SIG-M5 treated with dmso at 0.1 percent for 504 hours (cell line): Measurements from ENCODE around the gene ZFHX3.

Source experiments
- DNase-seq: peaks from one replicate; lab custom pipeline; 2025; ENCODE audit not compliant: unreplicated experiment; lab: John Stamatoyannopoulos, UW

Gene ZFHX3

DNA sequence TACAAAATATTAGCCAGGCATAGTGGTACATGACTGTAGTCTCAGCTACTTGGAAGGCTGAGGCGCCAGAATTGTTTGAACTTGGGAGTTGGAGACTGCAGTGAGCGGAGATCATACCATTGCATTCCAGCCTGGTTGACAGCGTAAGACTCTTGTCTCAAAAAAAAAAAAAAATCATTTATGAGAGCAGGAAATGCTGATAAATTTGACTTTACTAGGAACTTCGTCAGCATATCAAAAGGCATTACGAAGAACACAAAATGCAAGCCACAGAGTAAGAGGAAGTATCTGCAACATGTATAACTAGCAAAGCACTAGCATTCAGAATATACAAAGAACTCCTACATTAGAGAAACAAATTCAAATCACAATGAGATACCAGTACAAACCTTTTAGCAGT, 279.3 kb downstream of the ZFHX3 start:
- DNase-seq, result no peak

DNA sequence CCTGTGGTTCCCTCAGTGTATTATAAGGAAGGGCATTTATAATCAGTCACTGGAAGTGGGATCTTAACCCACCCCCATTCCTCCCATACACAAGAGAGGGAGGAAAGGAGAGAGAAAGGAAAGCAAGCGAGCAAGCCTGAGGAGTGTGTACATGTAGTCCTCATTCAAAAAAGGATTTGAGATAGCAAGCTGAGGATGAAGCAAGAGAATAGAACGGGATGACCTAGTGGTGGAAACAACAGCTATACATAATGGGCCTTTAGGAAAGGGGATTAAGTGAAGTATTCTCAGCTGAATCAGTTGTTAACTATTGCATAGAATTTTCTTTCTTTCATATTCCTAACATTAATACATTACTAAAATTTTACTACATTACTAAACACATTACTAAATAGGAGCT, 281.4 kb downstream of the ZFHX3 start:
- no peak for DNase-seq

DNA sequence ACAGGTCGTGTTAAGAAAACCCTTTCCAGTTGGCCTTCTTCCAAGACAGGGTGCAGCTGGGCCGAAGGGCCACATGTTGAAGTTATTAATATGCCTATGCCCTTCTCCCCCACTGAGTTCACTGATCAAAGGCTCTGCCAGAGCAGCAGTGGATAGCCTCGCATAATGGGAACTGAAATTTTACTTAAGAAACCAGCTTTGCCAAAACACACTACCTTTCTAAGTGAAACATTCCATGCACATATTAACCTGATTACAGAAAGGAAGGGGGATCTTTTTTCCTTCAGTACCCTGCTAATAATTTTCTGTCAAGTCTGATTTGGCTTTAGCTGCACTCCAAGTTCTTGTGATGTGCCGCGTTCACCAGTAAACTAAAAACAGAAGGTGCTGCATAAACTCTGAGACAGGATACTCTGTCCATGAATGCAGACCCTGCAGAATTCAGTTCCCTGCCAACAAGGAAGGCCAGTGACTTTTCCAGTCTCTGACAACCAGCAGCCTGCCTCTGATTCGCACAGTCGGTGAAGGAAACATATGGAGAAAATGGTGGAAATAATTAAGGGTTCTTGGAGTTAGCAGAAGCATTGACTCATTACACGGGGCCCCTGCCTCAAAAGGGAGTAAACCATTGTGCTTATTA, 283.8 kb downstream of the ZFHX3 start:
- DNase-seq, result no peak

DNA sequence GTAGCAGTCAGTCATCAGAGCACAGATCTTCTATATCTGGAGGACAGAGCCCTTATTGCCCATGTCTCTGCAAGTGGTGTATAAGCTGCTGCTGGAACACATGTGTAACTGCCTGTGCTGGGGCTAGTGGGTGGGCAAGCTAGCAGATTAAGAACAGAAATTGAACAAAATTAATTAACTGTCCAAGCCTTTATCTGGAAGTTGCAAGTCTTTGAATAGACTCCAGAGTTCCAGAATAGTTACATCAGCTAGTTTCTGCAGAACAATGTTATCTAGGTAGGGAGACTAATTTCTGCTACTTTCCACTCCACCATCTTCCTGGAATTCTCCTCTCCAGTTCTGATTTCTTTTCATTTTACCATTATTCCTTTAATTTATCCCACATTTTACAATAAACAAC, 287.3 kb downstream of the ZFHX3 start:
- DNase-seq, result no peak

DNA sequence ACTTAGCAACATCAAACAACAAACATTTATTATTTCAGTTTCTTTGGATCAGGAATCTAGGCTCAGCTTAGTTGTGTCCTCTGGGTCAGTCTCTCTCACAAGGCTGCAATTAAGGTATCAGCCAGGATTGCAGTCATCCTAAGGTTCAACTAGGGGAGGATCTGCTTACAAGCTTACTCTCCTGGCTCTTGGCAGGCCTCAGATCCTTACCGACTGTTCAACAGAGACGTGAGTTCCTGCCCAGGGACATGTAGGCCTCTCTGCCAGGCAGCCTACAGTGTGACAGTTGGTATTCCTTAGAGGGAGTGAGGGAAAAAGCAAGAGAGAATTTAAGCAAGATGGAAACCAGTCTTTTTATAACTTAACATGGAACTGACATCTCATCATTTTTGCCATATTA, 294.0 kb downstream of the ZFHX3 start:
- no peak for DNase-seq

DNA sequence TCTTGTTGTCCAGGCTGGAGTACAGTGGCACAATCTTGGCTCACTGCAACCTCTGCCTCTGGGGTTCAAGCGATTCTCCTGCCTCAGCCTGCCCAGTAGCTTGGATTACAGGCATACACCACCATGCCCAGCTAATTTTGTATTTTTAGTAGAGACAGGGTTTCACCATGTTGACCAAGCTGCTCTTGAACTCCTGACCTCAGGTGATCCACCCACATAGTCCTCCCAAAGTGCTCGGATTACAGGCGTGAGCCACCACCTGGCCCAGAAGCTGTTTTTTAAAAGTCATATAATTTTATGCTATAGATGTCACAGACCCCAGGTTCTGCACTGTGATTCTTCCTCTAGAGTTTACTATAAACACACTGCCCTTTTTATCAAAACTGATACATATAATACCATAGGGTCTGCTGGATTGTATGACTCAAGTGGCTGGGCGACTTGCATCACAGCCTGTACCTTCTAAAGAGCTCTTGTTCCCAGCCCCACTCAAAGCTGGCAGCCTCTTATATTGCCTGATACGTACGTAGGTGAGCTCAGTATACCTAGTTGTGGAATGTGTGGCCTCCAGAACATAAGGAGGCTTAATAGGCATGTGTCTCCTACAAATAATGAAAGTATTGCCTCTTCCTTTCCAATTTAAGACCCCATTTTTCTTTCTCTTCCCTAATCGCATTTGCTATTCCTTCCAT, 295.8 kb downstream of the ZFHX3 start:
- no peak for DNase-seq

DNA sequence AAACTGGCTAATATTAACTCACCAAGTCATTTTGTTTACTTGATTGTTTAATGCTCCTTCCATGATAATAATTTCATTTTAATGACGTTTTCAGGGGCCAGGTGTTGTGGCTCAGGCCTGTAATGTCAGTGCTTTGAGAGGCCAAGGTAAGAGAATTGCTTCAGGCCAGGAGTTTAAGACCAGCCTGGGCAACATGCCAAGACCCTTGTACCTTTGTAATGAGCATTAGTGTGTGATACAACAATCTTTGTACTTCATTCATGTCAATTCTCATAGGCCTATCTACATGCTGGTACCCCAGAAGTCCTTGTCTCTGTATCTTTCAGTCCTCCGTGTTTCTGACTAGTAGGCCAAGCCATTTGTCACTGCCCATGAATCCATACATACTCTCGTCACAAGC, 296.9 kb downstream of the ZFHX3 start:
- DNase-seq, result no peak

DNA sequence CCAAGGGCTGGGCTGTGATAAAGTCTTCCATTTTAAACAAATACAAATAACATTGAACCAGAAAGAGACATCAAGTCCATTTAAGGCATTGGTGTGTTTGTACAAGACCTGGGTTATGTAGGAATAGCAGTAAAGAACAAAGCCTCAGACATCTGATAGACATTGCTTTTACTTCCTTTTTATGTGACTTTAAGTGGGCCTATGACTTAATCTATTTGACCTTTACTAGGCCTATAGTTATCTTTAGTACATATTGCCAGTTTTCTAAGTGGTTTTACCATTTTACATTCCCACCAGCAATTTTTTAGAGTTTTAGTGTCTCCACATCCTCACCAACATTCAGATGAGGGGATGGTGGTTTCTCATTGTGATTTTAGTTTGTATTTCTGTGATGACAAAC, 298.8 kb downstream of the ZFHX3 start:
- no peak for DNase-seq

DNA sequence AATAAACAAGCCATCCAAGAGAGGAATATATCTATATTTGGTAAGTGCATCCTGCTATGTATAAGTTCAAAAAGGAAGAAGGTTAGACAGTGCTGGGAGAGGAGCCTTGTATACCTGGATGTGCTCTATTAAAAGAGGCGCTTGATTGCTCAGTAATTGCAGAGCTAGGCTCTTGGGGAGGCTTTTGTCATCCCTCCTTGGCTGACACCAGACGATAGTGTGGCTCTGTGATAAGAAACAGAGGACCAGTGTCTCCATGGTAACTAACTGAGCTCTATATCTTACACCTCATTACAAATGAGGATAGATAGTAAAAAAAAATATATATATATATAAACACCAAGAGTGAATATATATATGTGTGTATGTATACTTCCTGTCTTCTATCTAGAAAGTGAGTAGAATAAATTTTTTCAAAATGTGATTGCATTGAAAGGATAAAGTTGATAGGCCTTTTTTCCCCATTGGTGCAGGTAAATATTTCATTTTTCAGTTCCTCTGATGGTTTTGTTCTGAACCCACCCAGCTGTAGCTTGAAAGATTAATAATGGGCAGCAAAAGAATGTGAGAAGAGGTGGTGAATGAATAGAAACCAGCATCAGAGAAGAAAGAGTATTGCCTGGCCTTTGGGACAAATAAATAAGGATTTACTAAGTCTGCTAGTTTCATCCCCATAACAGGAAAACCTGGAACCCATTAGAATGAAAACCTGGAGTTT, 303.7 kb downstream of the ZFHX3 start:
- DNase-seq, result no peak

DNA sequence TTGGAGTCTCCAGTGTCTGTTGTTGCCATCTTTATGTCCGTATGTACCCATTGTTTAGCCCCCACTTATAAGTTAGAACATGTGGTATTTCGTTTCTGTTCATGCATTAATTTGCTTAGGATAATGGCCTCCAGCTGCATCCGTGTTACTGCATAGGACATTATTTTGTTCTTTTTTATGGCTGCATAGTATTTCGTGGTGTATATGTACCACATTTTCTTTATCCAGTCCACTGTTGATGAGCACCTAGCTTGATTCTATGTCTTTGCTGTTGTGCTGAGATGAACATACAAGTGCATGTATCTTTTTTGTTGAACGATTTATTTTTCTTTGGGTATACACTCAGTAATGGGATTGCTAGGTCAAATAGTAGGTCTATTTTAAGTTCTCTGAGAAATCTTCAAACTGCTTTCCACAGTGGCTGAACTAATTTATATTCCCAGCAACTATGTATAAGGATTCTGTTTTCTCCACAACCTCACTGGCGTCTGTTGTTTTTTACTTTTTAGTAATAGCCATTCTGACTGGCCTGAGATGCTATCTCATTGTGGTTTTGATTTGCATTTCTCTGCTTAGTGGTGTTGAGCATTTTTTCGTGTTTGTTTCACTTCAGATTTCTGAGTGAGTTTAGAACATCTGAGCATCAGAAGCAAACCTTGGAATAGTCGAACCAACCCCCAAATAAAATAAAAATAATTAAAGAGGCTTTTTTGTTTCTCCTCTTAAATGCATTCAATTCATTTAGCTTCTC, 304.7 kb downstream of the ZFHX3 start:
- DNase-seq, result no peak

DNA sequence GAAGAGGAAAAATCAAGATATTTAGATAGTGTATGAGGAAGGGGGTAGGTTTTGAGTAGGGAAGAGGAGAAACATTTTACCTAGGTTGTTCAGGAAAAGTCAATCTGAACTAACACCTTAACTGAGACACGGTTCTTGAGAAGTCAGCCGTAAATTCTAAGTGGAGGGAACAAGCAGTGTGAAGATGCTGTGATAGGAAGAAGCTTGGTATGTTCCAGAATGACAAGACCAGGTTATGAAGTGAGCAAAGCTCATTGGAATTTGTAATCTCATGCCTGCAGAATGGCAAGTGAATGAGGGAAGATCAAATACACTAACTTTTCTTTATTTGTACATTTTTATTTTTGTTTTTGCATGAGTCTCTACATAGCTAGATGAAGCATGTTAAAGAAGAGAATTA, 307.6 kb downstream of the ZFHX3 start:
- DNase-seq, result no peak

DNA sequence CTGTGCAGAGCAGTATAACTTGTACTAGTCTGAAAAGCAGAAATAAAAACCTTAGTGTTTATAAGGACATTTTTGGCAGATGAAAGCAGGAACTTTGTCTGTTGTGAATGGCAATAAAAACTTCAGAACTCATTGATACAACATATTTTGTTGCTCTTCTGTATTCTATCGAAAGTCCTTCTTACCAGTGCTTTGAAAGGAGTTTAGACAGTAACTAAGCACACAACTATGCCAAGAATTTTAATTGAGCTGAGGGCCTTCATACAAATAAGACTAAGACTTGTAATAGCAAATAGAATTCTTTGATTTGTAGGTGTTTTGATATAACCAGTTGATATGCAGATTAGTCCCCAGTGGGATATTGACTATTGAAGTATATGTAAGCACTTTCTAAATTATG, 308.4 kb downstream of the ZFHX3 start:
- DNase-seq, result no peak

DNA sequence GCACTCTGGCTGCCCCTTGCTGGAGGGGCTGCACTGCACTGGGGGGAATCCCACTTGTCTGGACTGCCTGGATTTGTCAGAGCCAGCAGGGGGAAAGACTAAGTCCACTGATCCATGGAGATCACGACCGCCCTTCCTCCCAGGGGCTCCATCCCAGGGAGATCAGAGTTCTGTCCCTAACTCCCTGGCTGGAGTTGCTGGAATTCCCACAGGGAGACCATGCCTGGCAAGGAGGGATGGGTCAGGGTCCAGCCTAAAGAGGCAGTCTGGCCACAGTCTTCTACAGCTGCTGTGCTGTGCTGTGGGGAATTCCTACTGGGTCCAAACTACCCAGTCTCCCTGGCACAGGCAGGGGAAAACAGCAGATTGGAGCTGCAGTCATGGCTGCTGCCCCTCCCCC, 311.9 kb downstream of the ZFHX3 start:
- no peak for DNase-seq
